Measurements from ENCODE around the gene AP1M2.

AP1M2 gene

GRCh38 chr19:10587022-10587838, at the start of gene AP1M2:
AP1M2 (minus strand) TSS chr19:10587312; CDS start chr19:10587231, 81 bp downstream.
- FAIRE-seq (no peak), DNase-seq (ENCODE audit: low spot score) (no peak)

- DNase-seq (ENCODE audit: low spot score) (no peak), FAIRE-seq (no peak)
These were observed 49.3 kb upstream of the AP1M2 start for GRCh38 chr19:10636304-10636972.

GRCh38 chr19:10634963-10635362, 47.9 kb upstream of the AP1M2 start:
- no peak for FAIRE-seq
- no peak for DNase-seq (ENCODE audit: low spot score)

DNA sequence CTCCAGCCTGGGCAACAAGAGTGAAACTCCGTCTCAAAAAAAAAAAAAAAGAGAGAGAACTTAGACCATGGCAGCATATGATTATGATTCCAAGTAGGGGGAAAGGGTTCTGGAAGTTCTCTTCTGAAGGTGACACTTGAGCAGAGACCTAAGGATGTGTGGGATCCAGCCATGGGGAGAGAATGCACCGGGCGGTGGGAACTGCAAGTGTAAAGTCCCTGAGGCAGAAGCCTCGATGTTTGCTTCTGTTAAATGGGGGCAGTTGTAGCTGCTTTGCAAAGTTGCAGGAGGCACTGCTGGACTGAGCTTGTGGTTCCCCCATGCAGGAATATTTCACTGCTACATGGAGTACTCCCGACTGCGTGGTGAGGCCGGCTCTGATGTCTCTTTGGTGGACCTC, 47.3 kb upstream of the AP1M2 start:
- DNase-seq (ENCODE audit: low spot score) (no peak), FAIRE-seq (no peak)

GRCh38 chr19:10631874-10632273, 44.8 kb upstream of the AP1M2 start:
- FAIRE-seq = no peak

DNA sequence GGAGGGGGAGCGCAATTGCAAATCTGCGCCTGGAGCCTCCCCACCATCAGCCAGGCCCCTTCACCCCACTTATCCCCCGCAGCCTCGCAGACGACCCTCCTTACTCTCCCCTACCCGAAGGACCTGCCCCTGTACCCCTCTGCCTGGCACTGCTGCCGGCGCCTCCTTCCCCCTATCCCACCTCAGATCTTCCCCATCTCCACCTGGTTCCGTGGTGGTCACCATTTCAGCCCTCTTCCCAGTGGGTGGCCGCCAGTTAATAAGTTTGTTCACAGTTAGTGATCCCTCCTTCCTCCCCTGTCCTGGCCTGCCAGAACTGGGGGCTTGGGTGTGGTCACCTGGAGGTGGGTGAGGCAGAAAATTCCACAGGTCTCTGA, 38.6 kb upstream of the AP1M2 start:
- DNase-seq (ENCODE audit: low spot score) = no peak
- FAIRE-seq = no peak

More at GRCh38 chr19:10631874-10632273, 44.8 kb upstream of the AP1M2 start:
- DNase-seq (ENCODE audit: low spot score) = no peak

DNA sequence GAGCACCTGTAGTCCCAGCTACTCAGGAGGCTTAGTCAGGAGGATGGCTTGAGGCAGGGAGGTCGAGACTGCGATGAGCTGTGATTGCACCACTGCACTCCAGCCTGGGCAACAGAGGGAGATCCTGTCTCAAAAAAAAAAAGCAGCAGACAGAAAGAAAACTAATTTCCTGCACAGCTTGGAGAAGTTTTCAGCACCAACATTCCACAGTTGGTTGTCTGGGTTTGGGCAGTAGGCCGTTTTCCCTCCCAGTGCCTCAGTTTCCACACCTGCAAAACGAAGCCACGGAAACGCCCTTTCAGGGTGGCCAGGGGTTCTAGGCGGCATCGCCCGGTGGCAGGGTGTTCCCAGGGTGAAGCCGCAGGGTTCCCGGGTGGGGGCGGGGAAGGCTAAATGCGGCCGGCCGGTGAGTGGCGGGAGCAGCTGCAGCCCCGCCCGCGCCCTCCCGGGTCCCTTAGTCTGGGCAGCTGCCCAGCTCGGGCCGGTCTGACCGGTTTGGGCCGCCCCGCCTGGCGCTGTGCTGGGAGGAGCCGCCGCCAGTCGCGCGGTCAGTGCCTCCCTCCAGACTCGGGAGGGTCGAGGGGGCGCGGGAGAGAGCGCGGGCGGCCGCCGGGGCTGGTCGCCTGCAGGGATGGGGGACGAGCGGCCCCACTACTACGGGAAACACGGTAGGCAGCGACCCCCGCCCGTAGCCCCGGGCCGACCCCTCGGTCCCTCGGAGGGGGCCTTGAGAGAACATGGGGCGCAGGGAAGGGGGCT, 38.1 kb upstream of the AP1M2 start, which contains the start of gene SLC44A2:
SLC44A2 (plus strand) TSS at position 551 of the 759 bp plus-strand sequence; CDS start at position 632, 81 bp downstream.
- no peak for FAIRE-seq

DNA sequence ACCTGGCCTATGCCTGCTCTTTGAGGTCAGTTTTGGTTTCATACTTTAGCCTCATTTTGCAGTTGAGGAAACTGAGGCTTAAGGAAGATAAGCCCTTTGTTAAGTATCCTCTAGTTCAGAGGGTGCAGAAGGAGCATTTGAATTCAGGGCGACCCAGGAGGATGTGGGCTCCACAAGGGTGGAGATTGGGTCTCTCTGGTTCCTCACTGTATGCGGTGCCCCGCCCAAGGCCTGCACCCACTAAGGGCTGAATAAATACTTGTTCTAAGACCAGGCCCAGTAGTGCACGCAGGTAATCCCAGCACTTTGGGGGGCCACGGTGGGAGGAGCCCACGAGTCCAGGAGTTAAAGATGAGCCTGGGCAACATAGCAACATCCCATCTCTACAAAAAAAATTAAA, 37.5 kb upstream of the AP1M2 start:
- DNase-seq (ENCODE audit: low spot score) (no peak), FAIRE-seq (no peak)

More for the DNA sequence above, 38.1 kb upstream of the AP1M2 start, which contains the start of gene SLC44A2:
- DNase-seq (ENCODE audit: low spot score) = peak; percentile 80

- FAIRE-seq = no peak
- no peak for DNase-seq (ENCODE audit: low spot score)
These were observed 34.9 kb upstream of the AP1M2 start for GRCh38 chr19:10621966-10622365.

GRCh38 chr19:10620786-10621185, 33.7 kb upstream of the AP1M2 start:
- no peak for DNase-seq (ENCODE audit: low spot score)
- FAIRE-seq = no peak

- FAIRE-seq (no peak), DNase-seq (ENCODE audit: low spot score) (no peak)
These were observed 31.7 kb upstream of the AP1M2 start for GRCh38 chr19:10618846-10619245.

- no peak for FAIRE-seq
- peak; percentile 40 for DNase-seq (ENCODE audit: low spot score)
These were observed 30.5 kb upstream of the AP1M2 start for GRCh38 chr19:10617409-10618121.

DNA sequence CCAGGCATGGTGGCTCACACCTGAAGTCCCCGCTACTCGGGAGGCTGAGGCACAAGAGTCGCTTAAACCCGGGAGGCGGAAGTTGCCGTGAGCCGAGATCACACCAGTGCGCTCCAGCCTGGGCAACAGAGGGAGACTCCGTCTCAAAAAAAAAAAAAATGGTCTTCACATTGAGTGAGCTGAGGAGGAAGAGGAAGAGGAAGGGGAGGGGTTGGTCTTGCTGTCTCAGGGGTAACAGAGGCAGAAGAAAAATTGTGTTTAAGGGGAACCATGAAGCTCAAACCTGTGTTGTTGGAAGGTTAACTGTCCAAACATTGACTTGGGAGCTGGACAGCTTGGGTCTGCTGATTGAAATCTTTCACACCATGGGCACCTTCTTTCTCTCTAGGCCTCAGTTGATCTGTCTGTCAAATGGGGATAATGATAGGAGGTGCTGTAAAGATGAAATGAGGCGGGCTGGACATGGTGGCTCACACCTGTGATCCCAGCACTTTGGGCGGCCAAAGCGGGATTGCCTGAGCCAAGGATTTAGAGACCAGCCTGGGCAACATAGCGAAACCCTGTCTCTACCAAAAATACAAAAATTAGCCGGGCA, 28.4 kb upstream of the AP1M2 start:
- FAIRE-seq = no peak

DNA sequence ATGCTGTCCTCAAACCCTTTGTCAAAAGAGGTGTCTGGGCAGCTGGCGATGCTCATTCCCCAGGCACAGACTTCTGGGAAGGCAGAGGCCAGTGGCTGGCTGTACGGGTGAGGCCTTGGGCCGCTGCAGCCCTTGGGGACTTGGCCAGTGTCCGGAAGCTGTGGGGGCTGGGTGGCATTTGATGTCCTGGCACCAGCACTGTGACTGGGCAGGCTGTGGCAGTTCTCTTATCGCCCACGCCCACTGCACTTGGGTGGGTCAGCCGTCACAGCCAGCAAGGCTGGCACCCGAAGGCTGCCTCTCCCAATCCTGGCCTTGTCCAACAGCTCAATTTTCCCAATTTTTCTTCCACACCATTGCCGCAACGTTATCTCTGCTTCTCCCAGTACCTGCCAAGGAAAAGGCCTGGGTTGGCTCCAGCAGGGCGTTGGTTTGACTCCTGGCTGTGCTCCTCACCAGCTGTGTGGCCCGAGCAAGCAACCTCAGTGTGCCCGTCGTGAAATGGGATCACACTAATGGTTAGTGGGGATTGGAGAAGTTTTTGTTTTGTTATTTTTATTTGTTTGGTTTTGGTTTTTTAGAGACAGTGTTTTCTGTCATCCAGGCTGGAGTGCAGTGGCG, 25.5 kb upstream of the AP1M2 start:
- DNase-seq (ENCODE audit: low spot score) = no peak
- FAIRE-seq = no peak

More for the DNA sequence above, 28.4 kb upstream of the AP1M2 start:
- no peak for DNase-seq (ENCODE audit: low spot score)

DNA sequence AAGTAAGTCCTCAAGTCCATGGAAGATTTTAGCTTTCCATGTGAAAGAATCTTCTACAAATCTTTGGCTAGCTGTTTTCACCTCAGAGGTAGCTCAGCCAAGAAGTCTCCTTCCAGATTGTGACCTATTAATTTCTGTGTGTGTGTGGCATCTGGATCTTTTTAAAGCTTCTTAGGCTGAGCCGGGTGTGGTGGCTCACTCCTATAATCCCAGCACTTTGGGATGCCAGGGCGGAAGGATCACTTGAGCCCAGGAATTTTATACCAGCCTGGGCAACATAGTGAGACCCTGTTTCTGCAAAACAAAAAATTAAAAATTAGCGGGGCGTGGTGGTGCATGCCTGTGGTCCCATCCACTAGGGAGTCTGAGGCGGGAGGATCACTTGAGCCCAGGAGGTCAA, 24.8 kb upstream of the AP1M2 start:
- FAIRE-seq = no peak
- no peak for DNase-seq (ENCODE audit: low spot score)

DNA sequence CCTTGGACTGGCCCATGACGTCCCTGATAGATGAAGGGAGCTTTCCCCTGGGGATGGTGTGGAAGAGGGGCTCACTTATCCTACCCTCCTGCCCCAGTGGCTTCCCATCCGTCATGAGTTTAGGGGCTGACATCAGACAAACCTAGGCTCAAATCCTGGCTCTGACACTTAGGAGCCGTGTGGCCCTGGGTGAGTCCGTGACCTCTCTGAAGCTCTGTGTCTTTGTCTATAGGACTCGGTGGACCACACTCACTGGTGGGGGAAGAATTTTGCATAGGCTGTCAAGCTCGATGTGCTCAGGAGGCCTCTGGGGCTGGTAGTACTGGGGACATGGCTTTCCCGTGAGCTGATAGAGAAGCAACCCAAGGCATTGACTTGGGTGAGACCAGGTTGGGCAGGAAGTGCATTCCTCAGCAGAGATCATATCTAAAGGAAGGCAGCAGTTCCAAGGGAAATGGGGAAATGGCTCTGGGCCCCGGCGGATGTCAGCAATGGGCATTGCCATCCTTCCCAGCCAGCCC, 17.4 kb upstream of the AP1M2 start:
- DNase-seq (ENCODE audit: low spot score) (no peak), FAIRE-seq (no peak)

DNA sequence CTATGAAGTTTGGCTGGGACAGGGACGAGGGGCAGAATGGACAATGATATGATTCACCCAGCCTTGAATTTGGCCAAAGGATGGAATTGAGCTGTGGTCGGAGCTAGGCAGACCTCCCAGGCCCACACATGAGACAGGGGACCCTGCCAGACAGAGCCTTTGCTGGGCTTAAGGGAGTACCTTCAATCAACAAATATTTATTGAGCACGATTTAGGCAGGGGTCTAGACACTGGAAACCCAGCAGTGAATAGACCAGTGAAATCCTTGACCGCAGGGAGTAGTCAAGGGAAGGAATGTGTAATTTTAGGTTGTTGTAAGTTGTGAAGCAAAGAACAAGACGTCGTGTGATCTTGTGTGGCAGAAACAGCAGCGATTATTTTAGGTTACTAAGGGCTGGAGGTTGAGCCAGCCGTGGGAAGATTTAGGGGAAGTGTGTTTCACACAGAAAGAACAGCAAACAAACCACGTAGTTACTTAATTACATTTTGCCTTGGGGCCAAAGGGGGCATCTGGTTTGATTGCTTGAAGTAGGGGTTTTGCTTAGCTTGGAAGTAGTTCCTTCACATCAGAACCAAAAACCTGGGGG, 16.9 kb upstream of the AP1M2 start:
- FAIRE-seq (no peak), DNase-seq (ENCODE audit: low spot score) (no peak)

DNA sequence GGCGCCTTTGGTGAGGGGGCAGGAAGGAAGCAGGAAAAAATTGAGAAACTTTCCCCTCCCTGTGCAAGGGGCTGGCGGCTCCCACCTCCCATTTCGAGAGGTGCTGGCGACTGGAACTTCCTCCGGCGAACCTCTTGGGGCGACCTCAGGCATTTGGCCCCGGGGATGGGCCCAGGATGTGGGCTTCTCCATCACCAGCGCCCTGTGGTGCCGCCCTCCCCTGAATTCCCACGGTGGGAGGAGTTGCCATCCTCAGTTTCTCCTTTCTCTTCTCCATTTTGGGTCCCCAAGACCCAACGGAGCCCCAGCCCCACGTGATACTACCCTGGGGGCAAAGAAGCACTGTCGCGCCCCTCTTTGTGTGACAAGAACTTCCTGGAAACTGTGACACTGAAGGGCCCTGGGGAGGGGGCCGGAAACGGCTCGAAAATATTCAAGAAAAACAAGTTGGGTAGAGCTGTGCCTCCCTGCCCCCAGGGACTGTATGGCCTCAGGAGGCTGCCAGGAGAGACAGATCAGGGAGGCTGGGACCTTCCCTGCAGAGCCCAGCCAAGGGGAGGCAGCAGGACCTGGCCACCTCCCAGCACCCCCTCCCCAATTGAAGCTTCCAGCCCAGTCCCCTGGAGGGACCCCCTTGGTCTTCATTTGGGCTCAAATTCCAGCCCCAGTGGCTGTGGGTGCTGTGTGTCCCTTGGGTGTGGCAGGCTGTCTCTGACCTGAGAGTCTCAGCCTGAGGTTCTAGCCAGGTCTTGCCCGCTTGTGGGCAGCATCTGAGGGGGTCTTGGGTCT, 16.2 kb upstream of the AP1M2 start:
- no peak for FAIRE-seq
- DNase-seq (ENCODE audit: low spot score) = no peak

Measured in urothelium cell line (cell line).